Retinal pigment epithelial cell (primary cell): Measurements from ENCODE around the gene CCDC174.

Source experiments
- DNase-seq: peaks from one replicate; pipeline ENCODE4 v3.0.0-alpha.2; 2010; ENCODE audit warnings: low read depth
- H3K4me3 ChIP-seq: 2 replicates; pipeline ENCODE4 v1.5.1; 2011; ENCODE audit warnings: mild to moderate bottlenecking, low read length, control low read depth, moderate library complexity
- TF ChIP-seq, protein P1 (sequence below): conservative IDR thresholded peaks from 2 replicates; pipeline ENCODE4 v1.5.1; 2011; ENCODE audit warnings: low read depth, low read length, control low read depth, inconsistent platforms

The CCDC174 gene

DNA sequence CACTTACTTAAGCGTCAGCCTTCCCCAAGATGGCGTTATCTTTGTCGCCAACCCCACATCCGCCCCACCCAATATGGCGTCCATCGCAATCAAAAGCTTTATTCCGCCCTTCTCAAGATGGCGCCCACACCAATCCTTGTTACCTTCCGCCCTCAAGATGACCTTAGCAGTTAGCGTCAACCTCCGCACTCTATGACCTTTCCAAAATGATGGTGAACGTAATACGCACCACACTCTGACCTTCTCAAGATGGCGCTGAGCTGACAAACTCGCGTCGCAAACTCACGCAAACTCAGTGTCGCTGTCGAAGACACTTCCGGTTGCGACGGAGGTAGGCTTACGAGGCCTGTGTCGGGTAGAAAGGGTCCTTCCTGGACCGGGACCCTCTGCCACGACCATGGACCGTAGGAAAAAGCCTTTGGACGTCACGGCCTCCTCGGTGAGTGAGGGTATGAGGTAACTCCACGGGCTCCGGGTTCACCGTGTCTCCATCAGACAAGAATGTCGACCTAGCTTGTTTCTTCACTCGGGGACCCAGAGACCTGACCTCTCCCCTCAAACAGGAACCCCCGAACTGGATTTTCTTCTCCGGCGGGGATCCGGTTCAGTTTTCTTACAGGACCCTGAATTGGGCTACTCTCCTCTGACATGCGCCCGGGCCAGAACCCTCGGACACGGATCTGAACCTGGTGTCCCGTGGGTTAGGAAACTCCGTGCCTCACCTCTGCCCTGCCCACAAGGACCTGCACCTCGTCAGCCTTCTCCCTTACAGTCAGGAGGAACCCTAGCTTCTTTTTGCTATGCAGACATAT is at the start of gene CCDC174:
Gene CCDC174, plus strand, starts transcription at position 323 of the 812 bp plus-strand sequence. Its CDS starts 75 bp downstream, at position 398.
- TF ChIP-seq, protein P1, sequence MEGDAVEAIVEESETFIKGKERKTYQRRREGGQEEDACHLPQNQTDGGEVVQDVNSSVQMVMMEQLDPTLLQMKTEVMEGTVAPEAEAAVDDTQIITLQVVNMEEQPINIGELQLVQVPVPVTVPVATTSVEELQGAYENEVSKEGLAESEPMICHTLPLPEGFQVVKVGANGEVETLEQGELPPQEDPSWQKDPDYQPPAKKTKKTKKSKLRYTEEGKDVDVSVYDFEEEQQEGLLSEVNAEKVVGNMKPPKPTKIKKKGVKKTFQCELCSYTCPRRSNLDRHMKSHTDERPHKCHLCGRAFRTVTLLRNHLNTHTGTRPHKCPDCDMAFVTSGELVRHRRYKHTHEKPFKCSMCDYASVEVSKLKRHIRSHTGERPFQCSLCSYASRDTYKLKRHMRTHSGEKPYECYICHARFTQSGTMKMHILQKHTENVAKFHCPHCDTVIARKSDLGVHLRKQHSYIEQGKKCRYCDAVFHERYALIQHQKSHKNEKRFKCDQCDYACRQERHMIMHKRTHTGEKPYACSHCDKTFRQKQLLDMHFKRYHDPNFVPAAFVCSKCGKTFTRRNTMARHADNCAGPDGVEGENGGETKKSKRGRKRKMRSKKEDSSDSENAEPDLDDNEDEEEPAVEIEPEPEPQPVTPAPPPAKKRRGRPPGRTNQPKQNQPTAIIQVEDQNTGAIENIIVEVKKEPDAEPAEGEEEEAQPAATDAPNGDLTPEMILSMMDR, result no peak
- peak within 1 kb of the TSS; percentile 91 for H3K4me3 ChIP-seq
- peak; percentile 98 for DNase-seq

DNA sequence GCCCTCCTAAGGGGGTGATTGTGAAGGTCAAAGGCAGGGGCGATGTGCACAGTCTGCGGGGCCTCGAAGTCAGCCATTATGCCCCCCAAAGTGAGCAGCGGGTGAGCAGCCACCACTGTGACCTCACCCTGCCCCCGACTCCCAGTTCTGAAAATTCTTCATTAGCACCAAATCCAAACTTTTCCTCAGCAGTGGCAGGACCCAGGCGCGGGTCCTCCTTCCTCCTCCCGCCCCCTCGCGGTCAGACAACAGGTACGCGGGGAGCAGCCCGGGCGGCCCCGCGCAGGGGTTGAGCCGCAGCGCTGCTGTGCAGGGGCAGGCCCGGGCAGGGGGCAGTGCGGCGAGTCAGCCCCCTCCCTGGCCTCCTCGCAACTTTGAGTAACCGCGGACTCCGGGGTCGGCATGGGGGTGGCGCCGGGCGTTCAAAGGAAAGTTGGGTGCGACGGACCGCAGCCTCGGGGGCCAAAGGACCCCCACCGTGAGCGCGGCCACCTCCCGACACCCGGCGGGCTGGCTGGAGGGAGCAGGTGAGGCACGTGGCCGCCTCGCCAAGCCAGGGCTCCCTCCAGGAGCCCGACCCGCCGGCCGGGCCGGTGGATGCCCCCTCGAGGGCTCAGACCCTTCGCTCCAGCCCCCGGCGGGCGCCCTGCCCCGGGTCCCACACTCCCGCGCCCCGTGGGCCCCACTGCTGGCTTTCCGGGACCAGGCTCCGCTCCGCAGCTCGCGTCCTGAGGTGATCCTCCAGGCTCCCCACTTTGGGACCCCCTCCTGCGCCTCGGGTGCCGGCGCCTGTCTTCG is 49.4 kb upstream of the CCDC174 start:
- H3K4me3 ChIP-seq, result no peak overlapping the region
- DNase-seq, result no peak

GRCh38 chr3:14602804-14603644 is 48.5 kb upstream of the CCDC174 start:
- TF ChIP-seq, protein P1, result no peak
- H3K4me3 ChIP-seq, result no peak overlapping the region
- no peak for DNase-seq

More for the DNA sequence above, 49.4 kb upstream of the CCDC174 start:
- TF ChIP-seq, protein P1, result peak; percentile 28

DNA sequence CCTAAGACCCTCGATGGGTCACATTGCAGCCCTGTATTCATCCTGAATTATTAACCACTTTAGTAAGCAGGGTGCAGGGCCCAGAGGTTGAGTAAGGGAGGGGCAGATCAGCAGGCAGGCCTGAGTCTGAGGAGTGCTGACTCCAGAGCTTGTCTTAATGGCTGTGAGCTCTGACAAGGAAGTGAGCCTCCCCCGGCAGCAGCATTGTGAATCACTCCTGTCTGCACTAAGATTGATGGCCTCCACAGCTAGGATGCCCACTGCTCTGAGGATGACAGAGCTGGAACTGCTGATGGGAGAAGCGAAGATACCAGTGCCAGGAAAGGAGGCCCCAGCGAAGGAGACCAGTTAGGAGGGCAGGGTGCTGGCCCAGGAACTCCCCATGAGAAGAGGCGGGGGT is 46.5 kb upstream of the CCDC174 start:
- TF ChIP-seq, protein P1, result no peak
- no peak overlapping the region for H3K4me3 ChIP-seq
- DNase-seq, result no peak

- TF ChIP-seq, protein P1, result no peak
- no peak for DNase-seq
- no peak overlapping the region for H3K4me3 ChIP-seq
These were observed 45.8 kb upstream of the CCDC174 start for GRCh38 chr3:14605744-14606143.

DNA sequence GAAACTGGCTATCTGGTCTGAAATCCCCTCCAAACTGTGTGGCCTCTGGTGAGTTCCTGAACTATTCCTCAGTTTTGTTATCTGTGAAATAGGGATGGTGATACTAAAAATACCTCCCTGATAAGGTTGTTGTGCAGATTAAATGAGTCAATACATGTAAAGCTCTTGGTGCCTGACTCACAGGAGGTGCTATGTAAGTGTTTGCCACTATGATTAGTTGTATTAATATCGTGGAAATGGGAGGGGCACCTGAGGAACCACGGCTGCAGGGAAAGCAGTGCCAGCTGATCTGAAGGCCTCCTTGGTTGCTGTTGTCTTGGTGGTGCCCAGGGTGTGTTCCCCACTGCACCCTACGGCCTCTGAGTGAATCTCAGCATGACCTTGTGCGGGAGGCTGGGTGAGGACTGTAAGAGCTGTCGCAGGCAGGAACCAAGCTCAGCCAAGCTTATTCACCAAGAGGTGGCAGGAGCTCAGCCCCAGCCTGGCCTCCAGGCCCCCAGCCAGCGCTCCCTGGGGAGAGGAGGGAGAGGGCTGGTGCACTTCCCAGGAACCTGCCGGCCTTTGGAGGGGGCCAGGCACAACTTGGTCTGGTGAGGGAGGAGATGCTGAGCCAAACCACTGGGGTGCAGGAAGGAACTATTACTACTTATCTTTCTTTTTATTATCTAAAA is 44.8 kb upstream of the CCDC174 start:
- DNase-seq, result no peak
- H3K4me3 ChIP-seq, result no peak overlapping the region
- TF ChIP-seq, protein P1, result no peak
